Body of pancreas (tissue), 4 donors: ENCODE measurements around the gene GALNT16. TPM values are rescaled to one million over a fixed set of nuclear protein-coding genes. Genes with fewer than 3 reads are reported as not detected.

Source experiments
- ATAC-seq: fragments of 150-250 bp; one replicate; pipeline ENCODE4 v1.9.1; 2016
- DNase-seq, 4 donors: peaks; one replicate each; pipeline ENCODE4 v3.0.0-alpha.2; 2019
- H3K27ac ChIP-seq, 4 donors: fragments of 200-600 bp; sonication (generic); 1 replicate in 3 of 4; 2 replicates in 1 of 4; pipeline versions ENCODE4 v1.5.1 to v1.6.1; 2016 to 2019; ENCODE audit warnings: mild to moderate bottlenecking in 1 of 4, mixed read lengths in 1 of 4, moderate library complexity in 1 of 4
- H3K27me3 ChIP-seq, 2 donors: fragments of 200-600 bp; sonication (generic); one replicate each; pipeline ENCODE4 v1.6.0; 2016; ENCODE audit warnings: mild to moderate bottlenecking in 1 of 2
- H3K36me3 ChIP-seq, 2 donors: fragments of 200-600 bp; sonication (generic); replicated peaks in 1 of 2; 2 replicates each; pipeline ENCODE4 v1.5.1; 2016; ENCODE audit warnings: low read depth in 2 of 2; ENCODE audit not compliant: insufficient read depth in 1 of 2
- H3K4me1 ChIP-seq: fragments of 200-600 bp; sonication (generic); one replicate; pipeline ENCODE4 v1.6.0; 2016
- H3K4me3 ChIP-seq, 2 donors: fragments of 200-600 bp; sonication (generic); 1 replicate in 1 of 2; 2 replicates in 1 of 2; pipeline ENCODE4 v1.5.1; 2016 to 2019
- H3K9me3 ChIP-seq, 3 donors: fragments of 200-600 bp; sonication (generic); 1 replicate in 2 of 3; 2 replicates in 1 of 3; pipeline ENCODE4 v1.5.1; 2016
- CTCF ChIP-seq, 7 experiments: fragments of 450-650 bp in 4 of 7; fragments of 200-600 bp in 3 of 7; sonication (generic) in 3 of 7; IDR thresholded peaks; one replicate each; pipeline ENCODE4 v1.5.1; 2016 to 2019; ENCODE audit warnings: antibody characterized with exemption in 7 of 7
- POLR2A ChIP-seq, 3 donors: fragments of 450-650 bp; IDR thresholded peaks; one replicate each; pipeline ENCODE4 v1.6.1; 2016; ENCODE audit warnings: antibody characterized with exemption in 3 of 3, mild to moderate bottlenecking in 2 of 3
- WGBS, 2 donors: methylation state at CpG; one replicate each; pipeline ENCODE4 v1.1.5; 2017; 5-methylcytosine and 5-hydroxymethylcytosine counted together
- intact Hi-C: fragments of 100-400 bp; cut with DNase I; formaldehyde crosslinking; loops from one replicate; pipeline ENCODE4 v1.15.1; 2023
- total RNA-seq, 2 donors: library from RNA; depleted of rRNA; stranded (reverse); fragments of >200 nt; gene quantifications; one replicate each; pipeline ENCODE4 v1.1.0, GENCODE V29; 2016

Gene GALNT16
- total RNA-seq, 2 donors from 2014 or later, result 1.3 to 5.6 TPM

- H3K9me3 ChIP-seq, result no peaks in the 10 kb centered on the region
- ATAC-seq (peak; percentile 66), DNase-seq (peak; percentile 68 to 82 (median 73))
- peaks cover 6 to 16% of the 10 kb centered on the region in 2 donors for H3K36me3 ChIP-seq
- no peaks in the 10 kb centered on the region for H3K27me3 ChIP-seq
- H3K4me1 ChIP-seq, result no peaks in the 10 kb centered on the region
- H3K27ac ChIP-seq, result no peak overlapping the region
- H3K4me3 ChIP-seq, result no peak overlapping the region
- 44 to 45% methylated on average over 10 of the region's 10 CpGs for WGBS, 2 donors
- TF ChIP-seq CTCF (IDR thresholded peaks at IDR 0.05) (peak; percentile 64 to 78 (median 72)), POLR2A (IDR thresholded peaks at IDR 0.05) (no peak)
- intact Hi-C loops, result no loop called here
Measured at GRCh38 chr14:69242311-69243224, 17.4 kb upstream of the GALNT16 start.

DNA sequence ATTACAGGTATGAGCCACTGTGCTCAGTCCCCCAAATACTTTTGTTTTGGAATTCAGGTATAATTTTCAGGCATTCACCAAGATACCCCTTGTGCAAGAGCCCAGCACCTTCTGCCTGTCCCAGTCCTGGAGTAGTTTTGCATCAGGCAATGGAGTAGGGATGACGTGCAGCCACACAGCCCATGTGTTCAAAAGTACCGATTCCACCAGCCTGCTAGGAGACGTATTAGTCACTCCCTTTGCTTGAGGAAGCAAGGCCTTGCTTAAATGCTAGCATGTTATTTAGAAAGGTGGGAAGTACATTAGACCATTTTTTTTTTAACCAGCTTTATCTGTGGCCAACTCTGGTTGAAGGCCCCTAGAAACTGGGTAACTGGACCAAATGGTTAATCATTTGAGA lies 15.0 kb upstream of the GALNT16 start:
- H3K4me3 ChIP-seq, result no peak overlapping the region

GRCh38 chr14:69246331-69246730 lies 13.6 kb upstream of the GALNT16 start:
- H3K27ac ChIP-seq, result no peak overlapping the region
- TF ChIP-seq CTCF (IDR thresholded peaks at IDR 0.05), result no peak
- TF ChIP-seq POLR2A (IDR thresholded peaks at IDR 0.05), result no peak
- H3K4me3 ChIP-seq, result no peak overlapping the region
- H3K36me3 ChIP-seq, result no peaks in the 10 kb centered on the region
- ATAC-seq, result no peak
- no peak for DNase-seq
- WGBS, 2 donors, result 68 to 94% methylated on average over 3 of the region's 3 CpGs
- H3K27me3 ChIP-seq, result no peaks in the 10 kb centered on the region
- no peaks in the 10 kb centered on the region for H3K9me3 ChIP-seq
- intact Hi-C loops, result no loop called here
- H3K4me1 ChIP-seq, result no peaks in the 10 kb centered on the region

More for the DNA sequence above, 15.0 kb upstream of the GALNT16 start:
- Histone ChIP-seq H3K9me3 (no peaks in the 10 kb centered on the region), H3K4me1 (no peaks in the 10 kb centered on the region), H3K27ac (no peak overlapping the region), H3K36me3 (no peaks in the 10 kb centered on the region), H3K27me3 (no peaks in the 10 kb centered on the region)
- WGBS, 2 donors, result 78 to 90% methylated on average over 3 of the region's 3 CpGs
- no peak for ATAC-seq
- no peak for TF ChIP-seq POLR2A (IDR thresholded peaks at IDR 0.05)
- TF ChIP-seq CTCF (IDR thresholded peaks at IDR 0.05), result no peak
- intact Hi-C loops, result no loop called here
- DNase-seq, result no peak

DNA sequence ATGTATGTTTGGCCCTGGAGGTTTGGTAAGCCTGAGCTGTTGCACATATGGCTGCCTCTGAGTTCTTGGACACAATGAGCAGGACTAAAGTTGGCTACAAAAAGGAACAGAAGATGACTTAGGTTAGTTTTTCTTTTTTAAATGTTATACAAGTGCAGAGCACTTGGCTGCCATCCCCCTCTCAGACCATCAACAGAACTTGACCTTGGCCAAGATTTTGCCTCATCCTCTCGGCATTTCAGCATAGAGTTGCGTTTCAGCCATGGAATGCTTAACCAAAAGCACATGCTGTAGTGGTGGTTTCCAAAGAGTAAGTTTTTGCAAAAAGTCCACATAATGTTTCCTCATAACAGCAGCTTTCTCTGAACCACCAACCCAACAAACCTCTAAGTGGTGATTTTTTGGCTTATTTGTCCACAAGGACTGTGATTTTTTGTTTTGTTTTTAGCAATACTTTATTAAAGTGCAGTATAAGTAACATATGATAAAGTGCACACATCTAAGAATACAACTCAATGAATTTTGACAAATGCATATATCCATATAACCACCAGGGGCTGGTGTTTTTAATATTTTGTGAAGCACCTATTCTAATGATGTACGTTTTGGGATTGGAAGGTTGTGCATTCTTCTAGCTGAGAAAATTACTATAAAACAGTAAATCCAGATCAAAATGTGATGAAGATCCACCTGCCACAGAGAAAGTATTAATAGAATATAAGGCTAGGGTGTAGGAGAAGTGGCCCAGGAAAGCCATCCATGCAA lies 12.1 kb upstream of the GALNT16 start:
- ATAC-seq (peak; percentile 53), DNase-seq (peak in 2 of 4 donors; percentile 26 to 51)
- H3K9me3 ChIP-seq, result no peaks in the 10 kb centered on the region
- WGBS, 2 donors, result 79 to 80% methylated on average over 3 of the region's 3 CpGs
- no peaks in the 10 kb centered on the region for H3K36me3 ChIP-seq
- no peak for TF ChIP-seq POLR2A (IDR thresholded peaks at IDR 0.05)
- peak in 1 of 7 experiments; percentile 10 for TF ChIP-seq CTCF (IDR thresholded peaks at IDR 0.05)
- H3K4me1 ChIP-seq, result no peaks in the 10 kb centered on the region
- intact Hi-C loops, result no loop called here
- no peak overlapping the region for H3K4me3 ChIP-seq
- no peaks in the 10 kb centered on the region for H3K27me3 ChIP-seq
- no peak overlapping the region for H3K27ac ChIP-seq
